Kasumi-1 (cell line): Measurements from ENCODE around the gene KLF6.
A peak's percentile ranks its signal among the peaks of the same experiment; 100 is the strongest.

ENCODE experiments used
- DNase-seq, 2 experiments: peaks; one replicate each; lab custom pipeline; 2025; lab: John Stamatoyannopoulos, UW

Gene KLF6

DNA sequence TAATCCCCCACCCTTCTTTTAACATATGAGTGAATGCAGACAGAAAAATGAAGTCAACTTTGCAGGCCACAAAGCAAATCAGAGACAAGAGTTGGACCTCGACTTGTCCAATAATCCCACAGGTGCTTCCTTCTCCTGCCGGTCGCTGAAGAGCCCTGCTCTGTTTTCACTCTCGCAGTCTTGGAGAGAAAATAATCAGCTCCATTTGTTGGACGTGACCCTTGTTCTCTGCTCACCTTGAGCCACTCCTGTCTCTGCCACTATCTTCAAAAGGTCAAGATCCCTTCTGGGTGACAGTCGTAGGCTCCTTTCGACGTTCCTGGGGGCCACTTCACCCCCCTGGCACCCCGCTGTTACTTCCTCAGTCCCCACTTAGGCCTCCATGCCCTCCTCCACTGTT lies 2.8 kb upstream of the KLF6 start:
- no peak for DNase-seq

DNA sequence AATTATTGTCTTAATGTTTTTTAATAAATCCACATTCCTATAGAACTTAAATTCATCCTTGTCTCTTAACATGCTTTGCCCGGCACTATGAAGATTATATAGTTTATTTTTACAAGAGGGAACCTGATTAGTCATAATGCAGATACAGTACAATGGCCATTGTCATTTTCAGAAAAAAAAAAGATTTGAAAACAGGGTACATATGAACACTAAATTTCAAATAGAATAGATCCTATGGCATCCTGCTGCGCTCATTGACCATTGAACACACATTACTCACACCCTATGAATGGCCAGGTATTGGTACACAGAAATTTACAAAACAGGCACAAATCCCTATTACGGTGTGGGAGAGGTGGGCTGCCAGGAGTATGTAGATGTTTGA lies 2.0 kb upstream of the KLF6 start:
- no peak for DNase-seq

DNA sequence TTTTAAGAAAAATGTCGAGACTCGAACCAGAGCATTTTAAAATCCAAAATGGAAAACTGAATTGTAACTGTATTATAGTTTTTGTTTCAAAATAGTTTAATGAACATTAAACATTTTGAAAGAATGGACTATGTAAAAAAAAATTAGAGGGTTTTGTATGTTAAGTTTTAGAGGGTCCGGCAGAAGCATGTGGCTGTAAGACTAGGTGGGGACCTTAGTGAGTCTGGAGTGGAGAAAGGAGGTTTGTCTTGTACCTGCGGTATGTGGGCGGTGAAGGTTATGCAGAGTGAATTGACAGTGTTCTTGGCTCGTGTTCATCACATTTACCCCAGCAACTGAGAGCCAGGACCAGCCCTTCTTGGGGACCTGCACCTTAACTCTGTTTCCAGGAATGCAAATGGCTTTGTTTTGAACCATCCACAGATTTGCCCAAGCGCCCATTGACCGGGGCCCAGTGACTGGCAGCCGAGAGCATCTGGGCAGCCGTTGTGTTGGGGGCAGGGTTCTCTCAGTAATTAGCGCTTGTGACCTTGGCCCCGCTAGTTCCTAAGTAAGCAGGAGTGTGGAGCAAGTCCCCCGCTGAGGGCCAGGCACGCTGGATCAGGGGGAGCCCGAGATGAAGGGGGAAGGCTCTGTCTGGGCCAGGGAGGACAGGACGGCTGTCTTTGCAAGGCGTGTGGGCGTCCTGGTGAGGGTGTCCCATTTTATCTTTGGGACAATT lies 1.4 kb upstream of the KLF6 start:
- DNase-seq: no peak

DNA sequence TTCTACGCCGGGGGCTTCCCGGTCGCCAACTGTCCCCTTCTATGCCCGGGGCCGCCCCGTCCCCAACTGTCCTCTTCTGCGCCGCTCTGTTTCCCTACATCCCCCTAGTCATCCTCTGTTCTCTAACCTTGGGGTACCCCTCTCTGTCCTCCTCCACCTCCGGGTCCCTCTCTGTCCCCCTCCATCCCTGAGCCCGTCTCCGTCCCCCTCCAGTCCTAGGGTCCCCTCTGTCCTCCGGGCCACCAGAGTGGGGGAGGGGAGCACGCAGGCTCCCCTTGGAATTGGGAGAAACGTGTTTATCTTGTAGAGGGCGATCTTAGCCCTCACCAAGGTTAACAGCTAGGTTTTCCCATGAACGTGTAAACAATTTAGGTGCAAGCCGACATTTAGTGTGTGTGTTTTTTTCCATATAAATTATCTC lies 852 bp upstream of the KLF6 start:
- DNase-seq: peak; percentile 33 to 53

DNA sequence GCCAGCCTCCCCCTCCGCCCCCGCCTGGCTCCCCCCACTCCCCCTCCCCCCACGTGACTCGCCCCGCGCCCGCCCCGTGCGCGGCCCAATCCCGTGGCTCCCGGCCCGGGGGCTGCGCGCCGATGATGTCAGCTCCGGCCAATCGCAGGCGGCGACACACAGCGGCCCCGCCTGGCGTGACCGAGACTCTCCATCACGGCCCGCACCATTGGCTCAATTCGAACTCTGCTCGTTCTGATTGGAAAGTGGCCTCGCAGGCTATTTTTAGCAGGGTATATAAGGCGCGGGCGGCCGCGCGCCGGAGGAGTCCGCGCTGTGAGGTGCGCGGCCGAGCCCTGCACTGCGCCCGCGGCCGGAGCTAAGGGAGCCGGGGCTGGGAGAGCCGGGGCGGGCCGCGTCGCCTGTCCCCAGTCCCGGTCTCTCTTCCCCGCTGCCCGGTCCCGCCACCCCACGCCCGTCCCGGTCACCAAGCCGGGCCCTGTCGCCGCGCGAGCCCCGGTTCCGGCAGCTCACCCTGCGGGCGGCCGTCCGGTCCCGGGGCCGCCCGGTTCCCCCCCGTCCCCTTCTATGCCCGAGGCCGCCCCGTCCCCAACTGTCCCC lies 342 bp upstream of the KLF6 start:
- DNase-seq: peak; percentile 98 to 99

DNA sequence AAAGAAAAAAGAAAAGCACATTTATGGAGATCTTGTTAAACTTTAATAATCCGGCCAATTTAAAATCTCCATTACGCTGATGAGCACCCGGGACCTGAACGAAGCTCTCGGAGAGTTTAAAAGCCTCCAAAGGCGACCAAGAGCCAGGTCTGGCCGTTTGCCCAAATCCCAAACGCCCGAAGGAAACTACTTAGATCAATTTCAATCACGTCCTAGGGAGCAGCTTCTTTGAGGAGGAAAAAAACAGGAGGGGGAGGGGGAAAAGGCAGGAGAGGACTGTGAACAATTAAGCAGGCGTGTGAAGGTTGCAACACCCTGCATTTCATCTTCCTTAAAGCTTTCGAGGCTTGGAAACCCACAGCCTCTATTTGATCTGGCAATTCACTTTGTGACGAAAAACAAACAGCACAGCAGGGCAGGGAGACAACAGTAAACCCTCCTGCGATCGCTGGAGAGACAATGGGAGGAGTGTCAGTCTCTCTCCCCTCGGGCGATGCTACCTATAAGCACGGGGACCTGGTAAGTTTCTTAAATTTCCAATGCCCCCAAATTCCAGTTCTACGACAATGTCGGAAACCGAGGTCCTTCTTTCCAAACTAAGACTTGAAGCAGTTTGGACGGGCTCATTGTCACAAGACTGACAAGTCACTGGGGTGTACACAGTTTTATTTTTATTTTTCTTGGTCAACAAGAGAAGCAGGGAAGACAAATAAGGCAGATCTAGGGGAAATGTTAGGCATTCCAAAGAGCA lies 1.2 kb downstream of the KLF6 start:
- DNase-seq: peak; percentile 46 to 52

DNA sequence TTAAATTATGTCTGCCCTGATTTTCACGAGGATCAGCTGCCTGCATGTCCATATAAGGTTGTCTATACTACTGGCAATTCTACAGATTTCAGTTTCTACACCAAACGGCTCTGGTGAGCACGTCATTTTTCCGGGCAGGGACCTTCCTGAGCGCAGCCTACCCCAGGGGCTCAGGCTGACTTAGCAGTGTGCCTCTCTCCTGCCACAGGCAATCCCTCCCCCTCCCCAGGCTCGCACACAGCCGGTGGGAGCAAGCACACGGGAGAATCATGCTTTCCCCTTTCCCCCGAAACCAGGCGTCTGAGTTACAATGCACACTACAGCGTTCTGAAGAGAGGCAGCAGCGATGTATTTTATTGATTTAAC lies 1.7 kb downstream of the KLF6 start:
- DNase-seq: peak; percentile 67 to 76

DNA sequence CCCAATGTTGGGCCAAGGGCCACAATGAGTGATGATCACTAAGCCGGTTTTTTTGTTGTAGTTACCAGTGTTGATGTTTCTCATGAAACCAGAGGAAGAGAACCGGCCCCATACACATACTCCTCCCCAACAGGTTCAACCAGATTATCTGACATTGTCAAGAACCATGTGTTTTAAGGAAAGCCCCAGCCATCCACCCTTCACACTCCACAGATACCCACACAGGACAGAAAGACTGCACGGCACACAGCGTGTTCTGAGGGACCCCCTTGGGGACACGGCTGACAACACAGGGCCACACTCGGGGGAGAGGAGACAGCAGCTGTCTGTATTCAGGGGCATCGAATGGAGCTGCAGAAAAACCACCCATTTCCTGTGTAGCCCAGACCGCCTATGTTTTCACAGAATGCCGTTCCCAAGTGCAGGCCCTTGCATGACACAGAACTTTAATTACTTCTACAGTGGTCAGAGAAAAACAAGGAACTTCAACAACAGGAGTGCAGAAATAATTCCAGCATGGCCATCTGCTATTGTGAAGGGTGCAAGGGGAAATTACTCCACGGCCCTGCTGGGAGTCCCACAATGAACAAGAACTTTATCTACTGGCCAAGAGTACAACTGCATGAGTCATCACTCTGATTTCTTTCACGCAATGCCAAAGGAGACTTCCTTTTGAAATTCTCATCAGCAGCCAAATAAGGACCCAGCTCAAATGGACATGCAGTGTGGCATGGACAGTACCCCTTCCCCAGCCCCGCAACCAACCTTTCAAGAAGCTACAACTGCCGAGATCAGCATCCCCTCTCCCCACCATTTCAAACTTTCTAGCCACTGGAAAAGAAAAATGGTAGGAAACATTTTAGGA lies 2.3 kb downstream of the KLF6 start:
- DNase-seq: peak; percentile 97

DNA sequence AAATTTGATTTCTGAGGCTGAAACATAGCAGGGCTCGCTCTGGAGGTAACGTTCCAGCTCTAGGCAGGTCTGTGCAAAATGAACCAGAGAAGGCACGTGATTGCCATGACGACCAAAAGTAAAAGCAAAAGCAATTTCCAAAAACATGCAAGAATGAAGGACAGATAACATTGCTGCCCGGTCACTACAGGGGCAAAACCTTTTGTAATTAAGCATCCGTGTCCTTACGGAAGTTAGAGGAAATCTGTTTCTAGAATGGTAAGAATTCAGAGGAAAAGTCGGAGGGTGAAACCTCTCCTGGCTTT lies 2.9 kb downstream of the KLF6 start:
- DNase-seq: no peak

DNA sequence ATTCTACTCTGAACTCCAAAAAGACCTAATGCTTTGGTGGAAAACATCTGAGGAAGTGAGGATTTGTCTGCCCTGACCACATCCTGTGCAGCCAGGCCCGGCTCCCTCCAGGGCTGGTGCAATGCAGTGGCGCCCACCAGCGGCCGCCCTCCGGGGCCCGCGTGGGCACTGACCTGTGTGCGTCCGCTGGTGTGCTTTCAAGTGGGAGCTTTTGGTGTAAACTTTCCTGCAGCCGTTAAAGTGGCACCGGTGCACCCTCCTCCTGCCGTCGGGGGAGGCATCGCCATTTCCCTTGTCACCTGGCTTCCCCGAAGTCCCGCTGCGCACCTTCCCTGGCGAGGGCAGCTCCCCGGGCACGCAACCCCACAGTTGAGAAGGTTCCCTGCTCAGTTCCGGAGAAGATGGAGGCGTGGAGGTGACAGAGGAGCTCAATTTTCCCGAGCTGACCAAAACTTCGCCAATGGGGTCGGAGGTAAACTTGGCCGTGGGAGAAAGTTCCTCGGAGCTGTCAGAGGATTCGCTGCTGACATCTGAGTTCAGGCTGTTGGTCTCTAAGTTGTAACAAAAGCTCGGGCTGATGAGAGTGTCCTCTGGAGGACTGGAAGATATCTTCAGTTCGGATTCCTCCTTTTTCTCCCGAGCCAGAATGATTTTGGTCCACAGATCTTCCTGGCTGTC lies 3.4 kb downstream of the KLF6 start:
- DNase-seq: peak in 1 of 2 experiments; percentile 32

DNA sequence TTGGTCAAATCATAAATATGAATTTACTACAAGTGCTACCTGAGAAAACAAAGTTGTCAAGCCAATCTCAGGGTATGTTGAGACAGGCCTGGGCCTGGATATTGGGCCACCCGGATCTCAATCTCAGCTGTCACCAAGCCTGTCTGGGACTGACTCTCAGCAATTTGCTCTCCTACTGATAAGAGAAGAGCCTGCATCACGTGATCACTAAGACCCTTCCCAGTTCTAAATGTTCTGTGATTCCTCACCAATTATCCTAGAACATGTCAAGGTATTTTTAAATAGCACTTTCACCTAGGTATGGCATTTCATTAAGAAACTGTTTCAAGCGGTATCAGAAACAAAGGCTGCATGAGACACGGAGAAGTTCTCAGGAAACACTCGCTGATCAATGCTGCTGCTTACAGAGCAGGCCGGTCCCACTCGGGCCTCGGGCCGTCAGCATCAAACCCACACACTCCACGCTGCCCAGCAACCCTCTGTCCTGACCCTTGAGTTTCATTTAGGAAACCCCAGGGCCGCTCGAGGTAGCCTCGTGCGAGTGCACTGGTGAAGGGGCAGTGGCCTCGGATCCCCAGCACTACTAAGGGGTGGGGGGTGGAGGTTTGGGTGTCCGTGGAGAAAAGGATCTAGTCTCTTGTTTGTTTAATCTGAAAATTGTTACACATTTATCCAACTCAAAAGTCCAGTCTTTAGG lies 4.1 kb downstream of the KLF6 start:
- DNase-seq: no peak

DNA sequence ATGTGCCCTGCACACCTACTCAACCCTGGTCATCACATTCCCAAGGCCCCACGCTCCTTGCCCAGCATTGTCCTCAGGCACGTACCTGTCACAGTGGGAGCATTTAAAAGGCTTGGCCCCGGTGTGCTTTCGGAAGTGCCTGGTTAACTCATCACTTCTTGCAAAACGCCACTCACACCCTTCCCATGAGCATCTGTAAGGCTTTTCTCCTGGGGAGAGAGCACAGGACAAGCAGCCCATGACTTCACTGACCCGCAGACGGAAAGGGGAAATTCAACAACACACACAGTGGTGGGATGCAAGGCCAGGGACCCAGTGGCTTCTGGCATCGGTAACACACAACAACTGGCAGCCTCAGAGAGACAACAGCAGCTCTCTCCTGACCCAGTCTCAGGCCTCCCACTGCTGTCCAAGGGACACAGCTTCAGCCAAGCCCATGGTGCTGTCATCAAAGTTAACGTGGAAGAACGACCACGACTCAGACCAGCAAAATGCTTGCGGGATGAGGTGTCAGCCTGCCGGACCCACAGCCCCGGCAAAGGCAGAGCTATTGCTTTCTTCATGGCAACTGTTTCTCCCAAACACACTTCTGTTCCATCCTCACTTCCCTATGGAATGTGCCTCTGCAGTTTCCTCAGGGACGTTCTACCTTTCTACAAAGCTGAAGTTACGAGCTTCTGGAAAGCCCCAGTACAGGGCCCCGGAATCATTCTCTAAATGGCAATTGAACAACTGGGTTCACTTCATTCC lies 4.8 kb downstream of the KLF6 start:
- no peak for DNase-seq

DNA sequence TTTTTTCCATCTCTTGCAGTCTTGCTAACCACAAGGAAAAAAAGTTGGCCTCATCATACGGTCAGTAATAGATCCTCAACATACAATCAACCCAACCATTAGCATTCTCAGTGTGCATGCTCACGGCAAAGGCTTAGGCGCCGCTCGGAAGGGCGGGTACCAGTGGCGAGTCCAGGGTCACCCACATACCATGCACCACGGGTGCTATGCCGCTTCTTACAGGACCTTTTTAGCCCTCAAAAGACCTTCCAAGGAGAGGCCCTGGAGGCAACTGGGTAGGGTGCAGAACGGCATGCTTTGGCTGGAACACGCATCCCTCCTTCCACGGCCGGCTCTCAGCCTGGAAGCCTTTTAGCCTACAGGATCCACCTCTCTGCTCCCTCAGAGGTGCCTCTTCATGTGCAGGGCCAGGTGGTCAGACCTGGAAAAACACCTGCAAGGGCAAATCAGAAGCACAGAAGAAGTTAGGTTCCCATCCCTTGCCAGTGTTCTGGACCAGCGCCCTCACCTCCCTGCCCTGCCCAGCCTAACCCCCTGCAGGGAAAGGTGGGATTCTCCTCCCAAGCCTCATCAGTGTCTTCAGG lies 5.8 kb downstream of the KLF6 start:
- no peak for DNase-seq

DNA sequence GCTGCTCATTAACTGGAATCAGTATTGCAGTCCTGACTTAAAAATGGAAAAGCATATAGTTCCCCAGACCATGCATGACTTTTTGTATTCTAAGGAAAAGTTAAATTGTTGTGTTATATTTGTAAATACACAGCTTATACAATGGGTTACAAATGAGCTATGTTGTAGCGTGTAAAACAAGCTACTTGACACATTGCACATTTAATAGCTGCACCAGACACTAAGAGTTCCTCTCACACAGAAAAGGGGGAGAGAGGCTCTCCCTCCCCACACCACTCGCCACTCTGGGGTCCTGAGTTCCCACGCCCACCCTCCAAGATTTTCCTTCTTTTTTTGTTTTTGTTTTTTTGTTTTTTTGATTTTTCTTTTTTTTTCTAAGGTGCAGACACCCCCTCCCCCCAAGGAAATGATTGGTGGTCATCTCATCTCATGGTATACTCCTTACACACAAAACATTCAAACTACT lies 6.3 kb downstream of the KLF6 start:
- DNase-seq: no peak

DNA sequence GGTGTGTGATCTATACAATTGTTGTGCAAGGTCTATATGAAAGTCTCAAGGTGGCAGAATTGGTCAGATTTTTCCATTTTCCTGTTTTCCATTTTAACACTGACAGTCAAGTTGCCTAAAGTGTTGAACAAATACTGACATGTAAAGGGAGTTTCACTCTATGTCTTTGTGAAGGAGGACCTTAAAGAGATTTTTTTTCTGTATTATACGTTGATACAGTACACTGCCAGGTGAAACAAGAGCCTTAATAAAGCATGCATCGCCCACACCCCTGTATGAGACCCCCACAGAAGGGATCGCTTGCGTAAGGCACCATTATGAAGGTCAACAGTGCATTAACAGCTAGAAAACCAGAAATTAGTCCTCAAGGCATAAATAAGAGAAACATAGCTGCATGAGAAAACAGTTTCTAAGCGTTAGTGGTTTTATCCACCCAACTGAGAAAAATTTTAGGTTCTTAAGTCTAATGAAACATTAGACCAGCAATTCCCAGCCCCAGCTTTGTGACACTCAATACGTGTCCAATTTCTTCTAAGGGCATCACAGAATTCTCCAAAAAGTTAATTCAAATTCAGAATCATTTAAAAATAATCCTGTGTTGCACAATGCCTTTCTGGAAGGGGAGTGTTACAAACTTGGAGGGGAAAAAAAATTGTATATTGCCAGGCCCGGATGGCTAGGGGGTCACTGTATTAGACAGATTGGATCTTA lies 6.9 kb downstream of the KLF6 start:
- DNase-seq: no peak

DNA sequence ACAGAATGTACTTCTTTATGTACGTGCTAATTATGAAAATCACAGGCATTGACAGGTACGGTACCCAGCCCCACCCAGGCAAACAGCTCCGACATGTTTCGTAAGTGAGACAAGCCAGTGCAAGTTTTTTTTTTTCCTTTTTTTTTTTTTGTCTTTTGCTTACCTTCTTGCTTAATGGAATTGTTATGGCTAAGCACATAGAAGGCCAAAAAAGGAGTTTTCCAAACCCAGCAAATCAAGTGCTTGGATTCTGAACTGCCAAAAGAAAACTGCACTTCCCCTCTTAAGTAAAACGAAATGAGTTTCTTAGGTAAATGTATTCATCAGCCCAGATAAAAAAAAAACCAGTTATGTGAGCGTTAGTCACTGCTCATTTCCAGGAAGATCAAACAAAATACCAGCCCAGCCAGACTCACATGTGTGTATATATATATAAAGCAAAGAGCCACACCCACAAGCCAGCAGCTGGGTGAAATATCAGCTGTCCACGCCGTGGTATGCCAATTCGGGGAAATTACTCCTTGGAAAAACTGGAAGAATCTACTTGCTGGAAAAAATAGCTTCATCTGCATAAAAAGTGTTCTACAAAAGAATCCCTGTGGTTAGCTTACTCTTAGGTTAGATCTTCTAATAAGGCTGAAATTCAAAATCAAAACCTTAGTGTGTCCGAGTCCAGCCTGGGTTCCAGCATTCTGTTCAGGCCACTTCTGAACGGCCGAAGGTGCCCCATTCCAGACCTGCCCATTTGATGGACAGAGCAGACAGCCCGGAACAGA lies 8.0 kb downstream of the KLF6 start:
- no peak for DNase-seq

DNA sequence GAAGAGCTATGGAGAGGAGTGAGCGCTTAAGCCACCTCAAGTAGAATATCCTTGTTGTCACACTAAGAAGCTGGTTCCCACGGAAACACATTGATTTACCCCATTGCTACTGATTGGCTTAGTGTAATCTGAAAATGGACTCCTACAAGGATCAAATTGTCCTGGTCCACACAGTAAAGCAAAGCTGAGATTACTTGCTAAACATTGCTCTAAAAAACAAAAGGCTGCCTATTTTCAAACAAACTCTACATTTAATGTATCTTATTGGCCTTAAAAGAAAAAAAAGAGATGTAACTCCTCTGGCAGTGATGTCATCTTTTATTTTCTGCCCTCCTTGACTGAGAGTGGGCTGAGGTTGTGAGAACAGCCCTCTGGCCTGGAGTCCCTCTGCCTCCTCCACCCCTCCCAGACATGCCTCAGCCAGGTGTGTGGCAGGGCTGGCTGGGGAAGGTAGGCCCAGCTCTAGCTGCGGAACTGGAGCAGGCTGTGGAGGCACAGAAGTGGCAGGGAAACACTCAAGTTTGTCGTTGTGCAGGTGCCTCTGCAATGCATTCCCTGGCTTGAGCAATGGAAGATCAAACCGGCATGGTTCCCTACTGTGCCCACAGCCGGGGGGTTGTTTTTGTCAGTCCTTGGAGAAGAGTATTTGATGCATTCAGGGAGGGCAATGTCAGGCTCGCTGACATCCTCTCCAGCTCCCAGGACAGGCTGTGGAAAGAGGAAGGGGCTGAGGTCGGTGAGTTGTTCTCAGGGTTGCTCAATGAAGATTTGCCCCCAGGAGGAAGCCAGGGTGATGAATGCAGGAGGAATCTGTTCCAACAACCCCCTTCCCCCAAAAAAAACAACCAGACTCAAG lies 9.1 kb downstream of the KLF6 start:
- DNase-seq: peak; percentile 42 to 51
